GM21737 (cell line): ENCODE data around the gene PLAAT5.
"Not testable (repeated sequence)": the region's sequence is repeated elsewhere in the genome, so short reads cannot be mapped to it uniquely, and the experiment has no call there.

ENCODE experiments used
- ATAC-seq: cut with Tn5 transposase; IDR thresholded peaks from one replicate; pipeline ENCODE4 v1.9.1; 2021; ENCODE audit warnings: mild to moderate bottlenecking, moderate library complexity; ENCODE audit not compliant: unreplicated experiment

PLAAT5 gene

GRCh38 chr11:63488789-63489188, 2.2 kb downstream of the PLAAT5 start:
- ATAC-seq, result no peak

- ATAC-seq, result no peak
These were observed 5.2 kb downstream of the PLAAT5 start for GRCh38 chr11:63485777-63486176.

GRCh38 chr11:63480039-63480438, 10.9 kb downstream of the PLAAT5 start:
- no peak for ATAC-seq

GRCh38 chr11:63478896-63479295, 12.1 kb downstream of the PLAAT5 start:
- no peak for ATAC-seq

GRCh38 chr11:63476618-63477017, 14.3 kb downstream of the PLAAT5 start:
- ATAC-seq, result no peak

- ATAC-seq, result no peak
These were observed 18.6 kb downstream of the PLAAT5 start for GRCh38 chr11:63472372-63472771.

GRCh38 chr11:63470311-63470710, 20.7 kb downstream of the PLAAT5 start:
- ATAC-seq, result no peak

GRCh38 chr11:63462137-63462536, 28.8 kb downstream of the PLAAT5 start:
- no peak for ATAC-seq

- ATAC-seq, result no peak
These were observed 31.4 kb downstream of the PLAAT5 start for GRCh38 chr11:63459586-63459985.

- ATAC-seq, result no peak
These were observed 42.3 kb downstream of the PLAAT5 start for GRCh38 chr11:63448646-63449045.

- no peak for ATAC-seq
These were observed 45.2 kb downstream of the PLAAT5 start for GRCh38 chr11:63445720-63446119.

GRCh38 chr11:63445118-63445517, 45.8 kb downstream of the PLAAT5 start:
- no peak for ATAC-seq

- no peak for ATAC-seq
These were observed 46.8 kb downstream of the PLAAT5 start for GRCh38 chr11:63444160-63444559.

- no peak for ATAC-seq
These were observed 47.3 kb downstream of the PLAAT5 start for GRCh38 chr11:63443714-63444113.

- ATAC-seq, result not testable (repeated sequence)
These were observed 55.1 kb downstream of the PLAAT5 start for GRCh38 chr11:63435831-63436230.

- not testable (repeated sequence) for ATAC-seq
These were observed 55.6 kb downstream of the PLAAT5 start for GRCh38 chr11:63435351-63435750.

GRCh38 chr11:63430731-63431130, 60.2 kb downstream of the PLAAT5 start:
- ATAC-seq, result not testable (repeated sequence)

- ATAC-seq, result no peak
These were observed 62.9 kb downstream of the PLAAT5 start for GRCh38 chr11:63427971-63428508.

- ATAC-seq, result no peak
These were observed 73.7 kb downstream of the PLAAT5 start for GRCh38 chr11:63417174-63417852.
